CD4-positive, alpha-beta T cell treated with Interleukin-21 for 1 hour (primary cell): ENCODE measurements around the gene ZNF594.
"Not testable (repeated sequence)": the region's sequence is repeated elsewhere in the genome, so short reads cannot be mapped to it uniquely, and the experiment has no call there.

Source experiments
- DNase-seq: peaks from one replicate; pipeline ENCODE4 v3.0.0-alpha.2; 2020

The ZNF594 gene

DNA sequence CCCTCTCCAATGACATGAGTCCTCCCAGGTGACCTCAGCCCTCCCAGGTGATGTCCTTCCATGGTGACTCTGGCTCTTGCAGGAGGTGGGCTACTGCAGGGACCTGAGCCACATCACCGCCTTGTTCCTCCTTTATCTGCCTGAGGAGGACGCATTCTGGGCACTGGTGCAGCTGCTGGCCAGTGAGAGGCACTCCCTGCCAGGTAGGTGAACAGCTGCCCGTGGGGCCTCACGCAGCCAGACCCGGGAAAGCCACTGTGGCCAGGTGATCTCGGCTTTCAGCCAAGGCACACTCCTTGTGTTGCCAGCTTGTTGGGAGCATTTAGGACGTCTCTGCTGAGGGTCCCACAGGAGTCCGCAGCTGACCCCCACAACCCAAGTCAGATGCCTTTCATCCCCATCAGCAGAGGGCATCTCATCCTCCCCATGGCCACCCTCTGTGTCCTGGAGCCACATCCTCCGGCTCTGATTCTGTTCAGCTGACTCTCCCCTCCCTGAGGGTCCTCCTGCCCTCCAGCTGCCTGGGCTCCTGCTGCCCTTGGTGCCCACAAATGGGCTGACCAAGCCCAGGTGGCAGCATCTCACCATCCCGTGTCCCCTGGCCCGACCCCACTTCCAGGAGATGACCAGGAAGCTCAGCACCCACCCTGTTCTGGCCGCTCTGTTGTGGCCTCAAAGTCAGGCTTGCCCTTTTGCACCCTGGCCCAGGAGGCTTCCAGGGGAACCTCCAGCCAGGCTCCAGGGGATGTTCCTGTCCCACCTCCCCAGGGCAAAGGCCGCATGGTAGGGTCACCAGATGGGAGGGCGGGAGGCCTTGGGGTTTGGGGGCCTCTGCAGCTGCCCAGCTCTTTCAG is 55.7 kb downstream of the ZNF594 start:
- no peak for DNase-seq

DNA sequence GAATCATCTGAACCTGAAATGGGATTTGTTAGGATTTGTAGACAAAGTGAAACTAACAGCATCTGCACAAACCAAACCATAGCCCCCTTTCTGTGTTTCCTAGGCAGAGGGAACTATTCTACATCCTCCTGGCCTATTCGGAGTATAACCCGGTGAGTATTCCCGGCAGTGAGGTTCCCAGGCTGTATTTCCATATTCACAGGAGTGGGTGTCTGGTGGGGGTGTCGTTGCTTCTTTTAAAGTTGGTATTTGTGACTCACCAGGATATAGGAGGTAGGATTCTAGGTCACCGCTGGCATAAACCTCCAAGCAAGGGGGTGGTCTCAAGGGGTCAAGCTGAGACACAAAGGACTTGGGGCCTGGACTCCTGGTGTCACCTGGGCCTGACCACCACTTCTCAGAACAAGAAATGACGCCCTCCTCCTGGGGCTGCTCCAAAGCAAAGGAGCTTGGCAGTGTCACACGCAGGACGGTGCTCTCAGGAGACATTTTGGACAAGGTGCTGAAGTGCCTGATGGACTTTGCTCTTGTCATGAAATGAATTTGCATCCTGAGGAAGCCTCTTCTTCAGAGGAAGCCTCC is 56.4 kb downstream of the ZNF594 start:
- DNase-seq: not testable (repeated sequence)

DNA sequence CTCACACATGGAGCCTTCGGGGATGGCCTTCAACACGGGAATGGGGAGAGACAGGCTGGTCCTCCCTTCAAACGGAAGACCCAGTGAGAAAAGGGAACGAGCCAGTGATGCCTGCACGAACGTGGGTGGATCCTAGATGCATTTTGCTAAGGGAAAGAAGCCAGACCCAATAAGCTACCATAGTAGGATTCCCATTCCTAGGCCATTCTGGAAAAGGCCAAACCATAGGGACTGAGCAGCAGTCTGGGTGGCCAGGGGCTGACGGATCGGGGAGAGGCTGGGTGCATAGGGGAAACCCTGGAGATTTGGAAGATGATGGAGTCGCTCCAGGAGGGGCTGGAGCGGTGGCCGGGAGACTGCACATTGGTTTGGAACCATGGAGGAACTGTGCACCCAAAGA is 57.1 kb downstream of the ZNF594 start:
- DNase-seq: not testable (repeated sequence)

DNA sequence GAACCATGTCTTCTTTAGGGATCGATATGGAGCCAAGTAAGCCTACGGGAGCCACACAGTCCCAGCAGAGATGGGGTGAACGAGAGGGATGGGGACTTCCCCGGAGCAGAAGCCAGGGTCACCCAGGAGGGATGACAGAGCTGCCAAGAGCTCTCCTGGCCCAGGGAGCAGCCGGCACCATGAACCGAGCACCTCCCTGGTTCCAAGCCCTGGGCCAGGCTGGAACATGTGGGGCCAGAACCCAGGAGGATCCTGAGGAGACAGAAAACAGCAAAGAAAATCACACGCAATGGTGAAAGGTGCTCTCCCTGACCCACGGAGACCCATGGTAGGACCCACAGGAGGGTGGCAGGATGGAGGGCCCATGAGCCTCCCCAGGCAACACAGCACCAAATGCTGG is 57.7 kb downstream of the ZNF594 start:
- not testable (repeated sequence) for DNase-seq

DNA sequence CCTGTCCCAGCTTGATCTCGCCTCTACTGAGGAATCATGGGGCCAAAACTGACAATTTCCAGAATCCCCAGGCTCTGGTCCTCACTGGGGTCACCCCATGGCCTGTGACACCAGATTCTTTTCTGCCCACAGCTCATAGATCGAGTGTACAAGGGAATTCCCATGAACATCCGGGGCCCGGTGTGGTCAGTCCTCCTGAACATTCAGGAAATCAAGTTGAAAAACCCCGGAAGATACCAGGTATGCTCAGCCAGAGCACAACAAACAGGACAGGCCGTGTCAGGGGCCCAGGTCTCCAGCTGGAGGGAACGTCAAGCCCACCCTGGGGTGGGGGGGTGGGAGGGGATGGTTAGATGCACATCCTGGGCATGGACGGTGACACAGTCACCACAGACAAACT is 58.4 kb downstream of the ZNF594 start:
- no peak for DNase-seq

DNA sequence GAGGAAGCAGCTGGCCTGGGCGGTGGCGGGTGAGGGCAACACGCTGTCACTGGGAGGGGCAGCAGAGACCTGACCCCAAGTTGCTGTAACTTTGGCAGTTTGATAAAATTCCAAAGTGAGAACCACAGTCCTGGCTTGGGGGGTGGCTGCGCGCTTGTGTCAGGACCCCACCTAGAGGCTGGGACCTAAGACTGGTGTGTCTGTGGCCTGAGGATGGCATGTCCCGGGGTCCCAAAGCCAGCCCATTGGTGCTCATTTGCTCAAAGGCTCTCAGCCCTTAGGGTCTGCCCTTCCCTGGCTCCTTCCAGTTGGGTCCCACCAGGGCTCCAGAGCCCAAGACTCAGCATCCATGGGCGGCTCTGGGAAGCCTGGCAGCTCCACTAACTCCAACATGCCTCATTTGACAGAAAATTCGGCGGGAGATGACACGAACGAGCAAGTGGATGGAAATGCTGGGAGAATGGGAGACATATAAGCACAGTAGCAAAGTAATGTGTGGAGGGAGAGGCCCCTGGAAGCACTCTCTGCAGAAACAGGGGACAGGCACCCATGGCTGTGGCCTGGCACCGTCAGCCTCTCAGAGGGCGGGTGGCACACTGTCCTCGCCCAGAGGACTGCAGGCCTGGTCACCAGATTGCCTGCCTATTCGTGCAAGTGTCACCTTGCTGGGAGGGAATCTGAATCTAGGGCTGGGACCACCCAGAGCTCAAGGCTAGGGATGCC is 59.0 kb downstream of the ZNF594 start:
- DNase-seq: not testable (repeated sequence)

DNA sequence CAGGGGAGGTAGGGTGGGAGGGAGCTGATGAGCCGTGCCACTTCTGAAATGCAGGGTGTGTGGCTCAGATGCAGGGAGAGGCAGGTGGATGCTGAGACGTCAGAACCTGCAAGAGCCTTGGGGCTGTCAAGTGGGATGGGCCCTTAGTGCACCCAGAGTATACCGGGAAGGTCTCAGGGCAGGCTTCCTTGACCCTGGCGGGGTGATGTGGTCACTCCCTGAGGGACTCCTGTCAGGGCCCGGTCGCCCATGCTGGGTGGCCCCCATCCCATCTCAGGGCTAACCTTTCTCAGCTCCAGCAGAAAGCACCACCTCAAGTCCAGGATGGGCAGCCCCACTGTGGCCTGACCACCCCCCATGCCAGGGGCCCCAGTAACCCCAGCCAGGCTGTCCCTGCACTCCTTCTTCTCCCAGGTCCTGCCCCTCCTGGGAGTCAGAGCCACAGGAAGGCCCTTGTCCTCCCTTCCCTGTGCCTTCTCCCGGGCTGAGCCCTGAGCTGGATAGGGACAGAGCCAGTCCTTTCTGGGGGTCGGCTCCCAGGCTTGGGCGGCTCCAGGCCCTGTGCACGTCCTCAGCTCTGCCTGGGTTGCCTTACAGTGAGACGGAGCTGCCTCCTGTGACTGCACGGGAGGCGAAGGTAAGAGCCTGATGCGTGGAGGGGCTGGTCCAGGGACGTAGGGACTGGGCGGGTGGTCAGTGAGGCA is 59.7 kb downstream of the ZNF594 start:
- DNase-seq: not testable (repeated sequence)

DNA sequence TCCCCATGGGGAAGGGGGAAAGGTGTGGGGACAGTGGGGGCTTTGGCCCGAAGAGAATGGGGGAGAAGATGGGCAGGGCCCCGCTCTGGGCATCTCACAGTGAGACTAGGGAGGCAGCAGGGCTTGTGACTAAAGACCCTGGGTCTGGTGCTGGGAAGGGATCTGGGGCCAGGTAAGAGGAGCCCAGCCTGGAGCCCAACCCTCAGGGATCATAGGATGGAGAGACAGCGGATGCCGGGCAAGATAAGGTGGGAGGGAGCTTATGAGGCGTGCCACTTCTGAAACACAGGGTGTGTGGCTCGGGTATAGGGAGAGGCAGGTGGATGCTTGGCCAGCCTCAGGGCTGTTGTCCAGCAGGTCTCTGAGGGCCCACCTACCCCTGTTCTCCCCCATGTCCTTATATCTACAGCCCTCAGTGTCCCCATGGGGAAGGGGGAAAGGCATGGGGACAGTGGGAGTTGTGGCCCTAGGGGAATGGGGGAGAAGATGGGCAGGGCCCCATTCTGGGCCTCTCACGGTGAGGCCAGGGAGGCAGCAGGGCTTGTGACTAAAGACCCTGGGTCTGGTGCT is 60.4 kb downstream of the ZNF594 start:
- DNase-seq: no peak

DNA sequence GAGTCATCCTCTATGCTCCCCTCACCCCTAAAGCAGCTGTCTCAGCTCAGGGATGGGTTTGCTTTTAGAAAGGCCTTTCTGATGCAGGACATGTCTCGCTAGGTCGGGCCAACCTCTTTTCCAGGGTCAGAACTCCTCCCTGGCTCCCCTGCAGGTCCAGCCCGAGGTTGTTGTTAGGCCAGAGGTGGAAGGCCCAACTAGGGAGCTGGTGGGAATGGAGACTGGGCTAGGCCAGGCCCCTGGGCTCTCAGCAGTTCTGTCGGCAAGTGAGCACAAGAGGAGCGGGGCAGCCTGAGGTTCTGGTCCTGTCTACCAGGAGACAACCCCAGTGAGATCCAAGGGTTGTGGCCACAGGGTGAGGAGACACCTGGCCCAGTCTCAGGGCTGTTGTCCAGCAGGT is 61.0 kb downstream of the ZNF594 start:
- DNase-seq: not testable (repeated sequence)

DNA sequence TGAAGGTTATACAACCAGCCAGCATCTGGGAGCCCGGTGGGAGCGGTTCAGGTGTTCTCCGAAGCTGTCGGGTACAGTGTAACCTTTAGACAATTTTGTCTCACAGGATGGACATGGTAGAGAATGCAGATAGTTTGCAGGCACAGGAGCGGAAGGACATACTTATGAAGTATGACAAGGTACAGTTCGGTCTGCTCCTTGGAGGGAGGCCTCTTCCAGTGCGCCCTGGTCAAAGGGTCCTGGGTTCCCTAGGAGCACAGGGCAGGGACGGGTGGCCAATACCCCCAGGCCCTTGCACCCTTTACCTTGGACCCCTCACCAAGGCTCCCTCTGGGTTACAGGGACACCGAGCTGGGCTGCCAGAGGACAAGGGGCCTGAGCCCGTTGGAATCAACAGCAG is 61.4 kb downstream of the ZNF594 start:
- DNase-seq: not testable (repeated sequence)

DNA sequence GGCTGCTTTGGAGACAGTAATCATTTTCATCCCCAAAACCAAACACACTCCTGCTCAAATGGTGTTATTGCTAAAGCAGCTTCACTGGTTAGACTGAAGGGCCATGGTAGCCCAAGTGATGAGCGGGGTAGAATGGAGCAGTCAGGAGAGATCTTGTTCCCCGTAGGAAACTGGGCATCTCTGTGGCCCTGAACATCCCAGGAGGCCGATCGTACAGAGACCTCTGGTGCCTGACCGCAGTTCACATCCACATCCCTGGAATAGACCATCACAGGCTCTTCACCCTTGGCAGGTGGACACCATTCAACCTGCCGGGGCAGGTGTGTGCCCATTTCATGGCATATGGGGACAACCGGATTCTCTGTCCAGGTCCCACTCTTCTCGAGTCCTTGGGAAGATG is 61.9 kb downstream of the ZNF594 start:
- DNase-seq: not testable (repeated sequence)
